K562 (cell line): ENCODE results near the gene FAM177B. TPM values are rescaled to one million over a fixed set of nuclear protein-coding genes. Genes with fewer than 3 reads are reported as not detected.

ENCODE experiments used
- ATF7 ChIP-seq: fragments of 450-650 bp; IDR thresholded peaks from 2 replicates; pipeline ENCODE4 v1.7.1; 2014; ENCODE audit warnings: mild to moderate bottlenecking, moderate library complexity
- CEBPB ChIP-seq: fragments of 450-650 bp; IDR thresholded peaks from 2 replicates; pipeline ENCODE4 v1.6.1; 2016; ENCODE audit warnings: missing genetic modification characterization, missing compliant biosample characterization
- DDX20 ChIP-seq: fragments of 450-650 bp; IDR thresholded peaks from 2 replicates; pipeline ENCODE4 v1.6.1; 2016; ENCODE audit warnings: missing genetic modification characterization, low read depth, mild to moderate bottlenecking, missing compliant biosample characterization, moderate library complexity
- GATAD2A ChIP-seq: fragments of 450-650 bp; IDR thresholded peaks from 2 replicates; pipeline ENCODE4 v1.6.1; 2017
- HDAC1 ChIP-seq, 2 experiments: fragments of 450-650 bp; IDR thresholded peaks; 2 replicates each; pipeline ENCODE4 v1.6.1; 2016 to 2017; ENCODE audit warnings: inconsistent platforms in 1 of 2, mild to moderate bottlenecking in 1 of 2, moderate library complexity in 1 of 2
- KLF13 ChIP-seq: fragments of 450-650 bp; IDR thresholded peaks from 2 replicates; pipeline ENCODE4 v1.6.1; 2016; ENCODE audit warnings: missing genetic modification characterization, low read depth, mild to moderate bottlenecking, missing compliant biosample characterization, moderate library complexity, borderline replicate concordance
- NFYB ChIP-seq: IDR thresholded peaks from 2 replicates; pipeline ENCODE4 v1.6.1; 2011; ENCODE audit warnings: mild to moderate bottlenecking, moderate library complexity; ENCODE audit not compliant: insufficient read length; ENCODE audit errors: extremely low read depth
- PYGO2 ChIP-seq: fragments of 450-650 bp; IDR thresholded peaks from 2 replicates; pipeline ENCODE4 v1.6.1; 2016; ENCODE audit warnings: mild to moderate bottlenecking, missing genetic modification characterization, moderate library complexity, missing compliant biosample characterization
- RBBP5 ChIP-seq: fragments of 200-600 bp; sonication (generic); IDR thresholded peaks from 2 replicates; pipeline ENCODE4 v1.6.1; 2012; ENCODE audit warnings: borderline replicate concordance, mild to moderate bottlenecking, low read length, control low read depth, inconsistent platforms; ENCODE audit not compliant: insufficient read depth, poor library complexity, severe bottlenecking
- RBM22 ChIP-seq: fragments of 200-400 bp; formaldehyde crosslinking; IDR thresholded peaks from 2 replicates; pipeline ENCODE4 v1.6.1; 2018; ENCODE audit warnings: low read length, low read depth; ENCODE audit not compliant: poor library complexity, severe bottlenecking
- RUNX1 ChIP-seq: sonication (generic); IDR thresholded peaks from 2 replicates; pipeline ENCODE4 v1.6.1; 2016; ENCODE audit warnings: antibody characterized with exemption, low read depth
- SNIP1 ChIP-seq: fragments of 450-650 bp; IDR thresholded peaks from 2 replicates; pipeline ENCODE4 v1.7.1; 2017; ENCODE audit warnings: low read depth, mild to moderate bottlenecking
- U2AF2 ChIP-seq: fragments of 200-400 bp; formaldehyde crosslinking; optimal IDR thresholded peaks from 2 replicates; pipeline ENCODE3; 2017; ENCODE audit warnings: low read depth, mild to moderate bottlenecking, low read length
- ZBTB1 ChIP-seq: sonication (generic); formaldehyde crosslinking; IDR thresholded peaks from 2 replicates; pipeline ENCODE4 v1.8.1; 2023; ENCODE audit warnings: missing genetic modification reagents, low read depth, mild to moderate bottlenecking, borderline replicate concordance
- ZC3H11A ChIP-seq: IDR thresholded peaks from 2 replicates; pipeline ENCODE4 v1.6.1; 2012; ENCODE audit warnings: low read depth, low read length, improper control_type of control experiment
- ZKSCAN1 ChIP-seq: fragments of 150-350 bp; IDR thresholded peaks from 2 replicates; pipeline ENCODE4 v1.6.1; 2016; ENCODE audit warnings: low read depth, low read length
- ZKSCAN3 ChIP-seq: fragments of 250-450 bp; sonication (Bioruptor Pico); IDR thresholded peaks from 2 replicates; pipeline ENCODE4 v1.4.0; 2020
- ZNF165 ChIP-seq: fragments of 250-450 bp; sonication (Bioruptor Pico); IDR thresholded peaks from 2 replicates; pipeline ENCODE4 v1.4.0; 2020; ENCODE audit warnings: borderline replicate concordance
- ZNF232 ChIP-seq: sonication (generic); formaldehyde crosslinking; IDR thresholded peaks from 2 replicates; pipeline ENCODE4 v1.8.0; 2022; ENCODE audit warnings: mild to moderate bottlenecking, missing genetic modification reagents
- ZNF354B ChIP-seq: fragments of 250-450 bp; sonication (Bioruptor Pico); IDR thresholded peaks from 2 replicates; pipeline ENCODE4 v1.4.0; 2020
- polyA plus RNA-seq, 8 experiments: library from polyadenylated mRNA; depleted of rRNA in 4 of 8; stranded (reverse) in 5 of 8; unstranded in 3 of 8; fragments of >200 nt; fragmentation: Nextera tagmentation in 2 of 8; fragmentation: Illumina TruSeq in 1 of 8; extraction: Ambion mirVana in 2 of 8; extraction: Trizol in 1 of 8; gene quantifications; 2 replicates each; pipeline versions ENCODE4 v1.2.1 to v1.2.3, GENCODE V29; 2011 to 2014; ENCODE audit warnings: inconsistent platforms in 1 of 8, missing spikeins in 1 of 8
- total RNA-seq, 7 experiments: library from RNA; depleted of rRNA in 6 of 7; stranded (reverse); fragments of >200 nt in 6 of 7; fragmentation: Illumina TruSeq in 2 of 7; extraction: Trizol in 2 of 7; gene quantifications; 2 replicates each; pipeline versions ENCODE4 v1.2.1 to v1.2.3, GENCODE V29; 2011 to 2021; ENCODE audit warnings: low replicate concordance in 1 of 7
- TF ChIP-seq, protein P1 (sequence below): IDR thresholded peaks from 2 replicates; pipeline ENCODE4 v1.6.1; 2011; ENCODE audit warnings: borderline replicate concordance, low read depth, mild to moderate bottlenecking, moderate library complexity, low read length; ENCODE audit not compliant: insufficient read depth, poor library complexity, severe bottlenecking
- TF ChIP-seq, protein P2 (sequence below): fragments of 250-450 bp; sonication (Bioruptor Pico); IDR thresholded peaks from 2 replicates; pipeline ENCODE4 v1.4.0; 2020; ENCODE audit warnings: borderline replicate concordance
- TF ChIP-seq, protein P3 (sequence below): fragments of 250-450 bp; sonication (Bioruptor Pico); IDR thresholded peaks from 2 replicates; pipeline ENCODE4 v1.4.0; 2020; ENCODE audit warnings: mild to moderate bottlenecking

FAM177B gene
- total and polyA plus RNA-seq, 9 of the 15 experiments (the other 6 are each of a cell fraction or from before 2014, with no cell fraction given): not detected

DNA sequence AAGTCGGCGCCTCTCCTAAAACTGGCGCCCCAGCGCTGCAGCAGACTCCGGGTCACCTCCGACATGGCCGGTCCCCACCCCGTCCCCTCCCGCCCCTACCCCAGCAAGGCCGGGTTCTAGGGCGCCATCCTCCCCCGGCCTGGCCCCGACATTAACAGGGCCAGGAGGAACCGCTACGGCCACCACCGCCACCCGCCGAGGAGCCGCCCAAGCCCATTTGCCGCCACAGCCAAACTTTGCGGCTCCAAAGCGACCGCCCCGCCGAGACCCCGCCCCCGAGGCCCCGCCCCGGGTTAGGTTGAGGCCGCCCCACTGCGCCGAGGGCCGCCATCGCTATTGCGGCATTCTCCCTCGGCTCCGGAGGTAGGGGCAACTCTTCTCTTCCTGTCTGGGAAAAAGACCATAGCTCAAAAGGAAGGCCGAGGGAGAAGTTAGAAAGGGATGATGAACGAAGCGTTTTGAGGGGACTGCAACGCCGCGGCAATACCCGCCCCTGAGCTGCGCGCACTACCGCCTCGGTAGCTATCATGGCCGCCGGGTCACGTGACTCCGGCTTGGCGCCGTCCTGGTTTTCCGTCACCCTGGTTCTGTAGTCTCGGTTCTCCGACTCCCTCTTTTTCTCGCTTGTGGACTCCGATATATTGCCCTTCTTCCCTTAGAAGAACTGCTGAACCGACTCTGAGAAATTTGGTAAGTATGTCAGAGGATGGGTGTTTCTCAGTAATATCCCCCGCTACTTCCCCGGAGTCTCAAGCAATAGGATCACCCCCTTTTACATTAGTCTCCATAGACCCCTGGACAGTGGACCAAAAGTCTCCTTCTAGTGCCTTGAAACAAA lies 24.5 kb upstream of the FAM177B start, which contains the start of the genes AIDA and BROX (continued):
- no peak for TF ChIP-seq NFYB
- TF ChIP-seq PYGO2 (tag): peak; percentile 68; the same call in 1 of the 2 replicates
- TF ChIP-seq ZBTB1 (CRISPR knock-in tag): peak; percentile 93
- no peak for TF ChIP-seq RBM22
- TF ChIP-seq ZC3H11A: no peak
- no peak for TF ChIP-seq SNIP1
- TF ChIP-seq, protein P1, sequence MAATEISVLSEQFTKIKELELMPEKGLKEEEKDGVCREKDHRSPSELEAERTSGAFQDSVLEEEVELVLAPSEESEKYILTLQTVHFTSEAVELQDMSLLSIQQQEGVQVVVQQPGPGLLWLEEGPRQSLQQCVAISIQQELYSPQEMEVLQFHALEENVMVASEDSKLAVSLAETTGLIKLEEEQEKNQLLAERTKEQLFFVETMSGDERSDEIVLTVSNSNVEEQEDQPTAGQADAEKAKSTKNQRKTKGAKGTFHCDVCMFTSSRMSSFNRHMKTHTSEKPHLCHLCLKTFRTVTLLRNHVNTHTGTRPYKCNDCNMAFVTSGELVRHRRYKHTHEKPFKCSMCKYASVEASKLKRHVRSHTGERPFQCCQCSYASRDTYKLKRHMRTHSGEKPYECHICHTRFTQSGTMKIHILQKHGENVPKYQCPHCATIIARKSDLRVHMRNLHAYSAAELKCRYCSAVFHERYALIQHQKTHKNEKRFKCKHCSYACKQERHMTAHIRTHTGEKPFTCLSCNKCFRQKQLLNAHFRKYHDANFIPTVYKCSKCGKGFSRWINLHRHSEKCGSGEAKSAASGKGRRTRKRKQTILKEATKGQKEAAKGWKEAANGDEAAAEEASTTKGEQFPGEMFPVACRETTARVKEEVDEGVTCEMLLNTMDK: peak; percentile 6
- peak in 1 of 2 experiments; percentile 75; a peak in 2 of 4 replicates for TF ChIP-seq HDAC1 (IDR thresholded peaks at IDR 0.05)
- TF ChIP-seq RUNX1: 0 out of 2 replicates have a peak, but pooled peaks have one; percentile 45
- TF ChIP-seq ZKSCAN1: no peak
- TF ChIP-seq DDX20 (tag): no peak
- TF ChIP-seq GATAD2A: 0 out of 2 replicates have a peak, but pooled peaks have one; percentile 23
- TF ChIP-seq, protein P2, sequence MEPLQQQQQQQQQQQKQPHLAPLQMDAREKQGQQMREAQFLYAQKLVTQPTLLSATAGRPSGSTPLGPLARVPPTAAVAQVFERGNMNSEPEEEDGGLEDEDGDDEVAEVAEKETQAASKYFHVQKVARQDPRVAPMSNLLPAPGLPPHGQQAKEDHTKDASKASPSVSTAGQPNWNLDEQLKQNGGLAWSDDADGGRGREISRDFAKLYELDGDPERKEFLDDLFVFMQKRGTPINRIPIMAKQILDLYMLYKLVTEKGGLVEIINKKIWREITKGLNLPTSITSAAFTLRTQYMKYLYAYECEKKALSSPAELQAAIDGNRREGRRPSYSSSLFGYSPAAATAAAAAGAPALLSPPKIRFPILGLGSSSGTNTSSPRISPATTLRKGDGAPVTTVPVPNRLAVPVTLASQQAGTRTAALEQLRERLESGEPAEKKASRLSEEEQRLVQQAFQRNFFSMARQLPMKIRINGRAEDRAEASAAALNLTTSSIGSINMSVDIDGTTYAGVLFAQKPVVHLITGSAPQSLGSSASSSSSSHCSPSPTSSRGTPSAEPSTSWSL (CRISPR knock-in tag): 0 out of 2 replicates have a peak, but pooled peaks have one; percentile 17
- TF ChIP-seq U2AF2: no peak
- peak; percentile 56; the same call in 1 of the 2 replicates for TF ChIP-seq ATF7
- TF ChIP-seq ZNF354B (CRISPR knock-in tag): no peak
- TF ChIP-seq ZNF165 (CRISPR knock-in tag): 0 out of 2 replicates have a peak, but pooled peaks have one; percentile 55
- TF ChIP-seq CEBPB (tag): peak; percentile 46; the same call in 1 of the 2 replicates
- peak; percentile 5 for TF ChIP-seq RBBP5
- no peak for TF ChIP-seq ZKSCAN3 (CRISPR knock-in tag)
- peak; percentile 84 for TF ChIP-seq KLF13
- TF ChIP-seq, protein P3, sequence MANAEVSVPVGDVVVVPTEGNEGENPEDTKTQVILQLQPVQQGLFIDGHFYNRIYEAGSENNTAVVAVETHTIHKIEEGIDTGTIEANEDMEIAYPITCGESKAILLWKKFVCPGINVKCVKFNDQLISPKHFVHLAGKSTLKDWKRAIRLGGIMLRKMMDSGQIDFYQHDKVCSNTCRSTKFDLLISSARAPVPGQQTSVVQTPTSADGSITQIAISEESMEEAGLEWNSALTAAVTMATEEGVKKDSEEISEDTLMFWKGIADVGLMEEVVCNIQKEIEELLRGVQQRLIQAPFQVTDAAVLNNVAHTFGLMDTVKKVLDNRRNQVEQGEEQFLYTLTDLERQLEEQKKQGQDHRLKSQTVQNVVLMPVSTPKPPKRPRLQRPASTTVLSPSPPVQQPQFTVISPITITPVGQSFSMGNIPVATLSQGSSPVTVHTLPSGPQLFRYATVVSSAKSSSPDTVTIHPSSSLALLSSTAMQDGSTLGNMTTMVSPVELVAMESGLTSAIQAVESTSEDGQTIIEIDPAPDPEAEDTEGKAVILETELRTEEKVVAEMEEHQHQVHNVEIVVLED (CRISPR knock-in tag): peak; percentile 73
- TF ChIP-seq ZNF232 (CRISPR knock-in tag): 0 out of 2 replicates have a peak, but pooled peaks have one; percentile 24
